Smooth muscle cell (in vitro differentiated cells): ENCODE measurements around the gene UBE2V1. TPM values are rescaled to one million over a fixed set of nuclear protein-coding genes. Genes with fewer than 3 reads are reported as not detected.

Experiments
- DNase-seq: peaks from one replicate; lab custom pipeline; 2025; ENCODE audit not compliant: unreplicated experiment; lab: John Stamatoyannopoulos, UW
- H2AFZ ChIP-seq: fragments of 200-600 bp; sonication (generic); 2 replicates; pipeline ENCODE4 v1.6.0; 2016; ENCODE audit warnings: antibody characterized with exemption, low read depth, mild to moderate bottlenecking
- H3F3A ChIP-seq: fragments of 200-600 bp; sonication (generic); 2 replicates; pipeline ENCODE4 v1.6.0; 2017; ENCODE audit warnings: antibody characterized with exemption, low read depth
- H3K27ac ChIP-seq: fragments of 200-600 bp; sonication (generic); 2 replicates; pipeline ENCODE4 v1.5.1; 2016; ENCODE audit warnings: low read depth, mild to moderate bottlenecking
- H3K27me3 ChIP-seq: fragments of 200-600 bp; sonication (generic); 2 replicates; pipeline ENCODE4 v1.6.1; 2016; ENCODE audit warnings: low read depth, mild to moderate bottlenecking
- H3K36me3 ChIP-seq: fragments of 200-600 bp; sonication (generic); 2 replicates; pipeline ENCODE4 v1.5.1; 2016; ENCODE audit warnings: low read depth
- H3K4me1 ChIP-seq: fragments of 200-600 bp; sonication (generic); 2 replicates; pipeline ENCODE4 v1.5.1; 2016; ENCODE audit warnings: low read depth
- H3K4me2 ChIP-seq: fragments of 200-600 bp; sonication (generic); 2 replicates; pipeline ENCODE4 v1.6.0; 2016; ENCODE audit warnings: mild to moderate bottlenecking
- H3K4me3 ChIP-seq: fragments of 200-600 bp; sonication (generic); 2 replicates; pipeline ENCODE4 v1.5.1; 2016; ENCODE audit warnings: mild to moderate bottlenecking
- H3K79me2 ChIP-seq: fragments of 200-600 bp; sonication (generic); 2 replicates; pipeline ENCODE4 v1.6.0; 2016; ENCODE audit warnings: low read depth, mild to moderate bottlenecking
- H3K9ac ChIP-seq: fragments of 200-600 bp; sonication (generic); 2 replicates; pipeline ENCODE4 v1.6.0; 2016; ENCODE audit warnings: low read depth
- H3K9me3 ChIP-seq: fragments of 200-600 bp; sonication (generic); replicated peaks from 2 replicates; pipeline ENCODE4 v1.5.1; 2016; ENCODE audit warnings: low read depth
- H4K20me1 ChIP-seq: fragments of 200-600 bp; sonication (generic); 2 replicates; pipeline ENCODE4 v1.6.0; 2016; ENCODE audit warnings: low read depth
- CTCF ChIP-seq: fragments of 200-600 bp; sonication (generic); IDR thresholded peaks from 2 replicates; pipeline ENCODE4 v1.5.1; 2017; ENCODE audit warnings: borderline replicate concordance, mild to moderate bottlenecking, antibody characterized with exemption; ENCODE audit not compliant: insufficient read depth, poor library complexity, severe bottlenecking
- WGBS: methylation state at CpG from one replicate; pipeline ENCODE4 v1.1.7; 2016; ENCODE audit warnings: low lambda C conversion rate; 5-methylcytosine and 5-hydroxymethylcytosine counted together
- polyA plus RNA-seq: library from polyadenylated mRNA; unstranded; fragments of >200 nt; fragmentation: Nextera tagmentation; extraction: Ambion mirVana; gene quantifications from 2 replicates; pipeline ENCODE4 v1.2.1, GENCODE V29; 2016
- total RNA-seq: library from RNA; depleted of rRNA; stranded (reverse); fragments of >200 nt; gene quantifications from 2 replicates; pipeline ENCODE4 v1.2.3, GENCODE V29; 2014

UBE2V1 gene
- total and polyA plus RNA-seq, 2 experiments from 2014 or later: 94.8 to 128 TPM

- 90% methylated on average over 10 of the region's 10 CpGs for WGBS
- no peak for TF ChIP-seq CTCF
Measured at GRCh38 chr20:50049442-50050026, 63.4 kb downstream of the UBE2V1 start.

GRCh38 chr20:50048420-50049166 lies 64.4 kb downstream of the UBE2V1 start:
- Histone ChIP-seq H3K79me2 (no peaks in the 10 kb centered on the region), H3K4me2 (no peak overlapping the region), H3K4me1 (no peaks in the 10 kb centered on the region), H3K9me3 (no peaks in the 10 kb centered on the region), H3K36me3 (no peaks in the 10 kb centered on the region), H3K4me3 (no peak overlapping the region), H2AFZ (no peak overlapping the region), H3F3A (no peaks in the 10 kb centered on the region), H3K27ac (no peak overlapping the region), H4K20me1 (no peaks in the 10 kb centered on the region), H3K27me3 (no peaks in the 10 kb centered on the region), H3K9ac (no peak overlapping the region)
- DNase-seq: no peak
- TF ChIP-seq CTCF: no peak
- 90% methylated on average over 15 of the region's 16 CpGs for WGBS

More at GRCh38 chr20:50049442-50050026, 63.4 kb downstream of the UBE2V1 start:
- Histone ChIP-seq H4K20me1 (no peaks in the 10 kb centered on the region), H3K9ac (no peak overlapping the region), H3K4me1 (no peaks in the 10 kb centered on the region), H3K27me3 (no peaks in the 10 kb centered on the region), H3K79me2 (no peaks in the 10 kb centered on the region), H3F3A (peaks cover under 1% of the 10 kb centered on the region), H3K27ac (no peak overlapping the region), H3K4me3 (no peak overlapping the region), H2AFZ (no peak overlapping the region), H3K9me3 (no peaks in the 10 kb centered on the region), H3K36me3 (no peaks in the 10 kb centered on the region), H3K4me2 (no peak overlapping the region)
- no peak for DNase-seq

- Histone ChIP-seq H3K36me3 (no peaks in the 10 kb centered on the region), H3K4me3 (no peak overlapping the region), H3K27ac (no peak overlapping the region), H2AFZ (no peak overlapping the region), H3K79me2 (no peaks in the 10 kb centered on the region), H3K27me3 (no peaks in the 10 kb centered on the region), H3K4me1 (peaks cover 7% of the 10 kb centered on the region), H3K4me2 (no peak overlapping the region), H3K9ac (no peak overlapping the region), H4K20me1 (no peaks in the 10 kb centered on the region), H3F3A (no peaks in the 10 kb centered on the region), H3K9me3 (no peaks in the 10 kb centered on the region)
- 88% methylated on average over 5 of the region's 5 CpGs for WGBS
- no peak for DNase-seq
- TF ChIP-seq CTCF: no peak
Measured at GRCh38 chr20:50044353-50044960, 68.5 kb downstream of the UBE2V1 start.
